Smooth muscle cell (in vitro differentiated cells): ENCODE data around the gene MLYCD. TPM values are rescaled to one million over a fixed set of nuclear protein-coding genes. Genes with fewer than 3 reads are reported as not detected.

ENCODE experiments used
- DNase-seq: peaks from one replicate; lab custom pipeline; 2025; ENCODE audit not compliant: unreplicated experiment; lab: John Stamatoyannopoulos, UW
- H2AFZ ChIP-seq: fragments of 200-600 bp; sonication (generic); 2 replicates; pipeline ENCODE4 v1.6.0; 2016; ENCODE audit warnings: antibody characterized with exemption, low read depth, mild to moderate bottlenecking
- H3F3A ChIP-seq: fragments of 200-600 bp; sonication (generic); 2 replicates; pipeline ENCODE4 v1.6.0; 2017; ENCODE audit warnings: antibody characterized with exemption, low read depth
- H3K27ac ChIP-seq: fragments of 200-600 bp; sonication (generic); 2 replicates; pipeline ENCODE4 v1.5.1; 2016; ENCODE audit warnings: low read depth, mild to moderate bottlenecking
- H3K27me3 ChIP-seq: fragments of 200-600 bp; sonication (generic); 2 replicates; pipeline ENCODE4 v1.6.1; 2016; ENCODE audit warnings: low read depth, mild to moderate bottlenecking
- H3K36me3 ChIP-seq: fragments of 200-600 bp; sonication (generic); 2 replicates; pipeline ENCODE4 v1.5.1; 2016; ENCODE audit warnings: low read depth
- H3K4me1 ChIP-seq: fragments of 200-600 bp; sonication (generic); 2 replicates; pipeline ENCODE4 v1.5.1; 2016; ENCODE audit warnings: low read depth
- H3K4me2 ChIP-seq: fragments of 200-600 bp; sonication (generic); 2 replicates; pipeline ENCODE4 v1.6.0; 2016; ENCODE audit warnings: mild to moderate bottlenecking
- H3K4me3 ChIP-seq: fragments of 200-600 bp; sonication (generic); 2 replicates; pipeline ENCODE4 v1.5.1; 2016; ENCODE audit warnings: mild to moderate bottlenecking
- H3K79me2 ChIP-seq: fragments of 200-600 bp; sonication (generic); 2 replicates; pipeline ENCODE4 v1.6.0; 2016; ENCODE audit warnings: low read depth, mild to moderate bottlenecking
- H3K9ac ChIP-seq: fragments of 200-600 bp; sonication (generic); 2 replicates; pipeline ENCODE4 v1.6.0; 2016; ENCODE audit warnings: low read depth
- H3K9me3 ChIP-seq: fragments of 200-600 bp; sonication (generic); replicated peaks from 2 replicates; pipeline ENCODE4 v1.5.1; 2016; ENCODE audit warnings: low read depth
- H4K20me1 ChIP-seq: fragments of 200-600 bp; sonication (generic); 2 replicates; pipeline ENCODE4 v1.6.0; 2016; ENCODE audit warnings: low read depth
- CTCF ChIP-seq: fragments of 200-600 bp; sonication (generic); IDR thresholded peaks from 2 replicates; pipeline ENCODE4 v1.5.1; 2017; ENCODE audit warnings: borderline replicate concordance, mild to moderate bottlenecking, antibody characterized with exemption; ENCODE audit not compliant: insufficient read depth, poor library complexity, severe bottlenecking
- WGBS: methylation state at CpG from one replicate; pipeline ENCODE4 v1.1.7; 2016; ENCODE audit warnings: low lambda C conversion rate; 5-methylcytosine and 5-hydroxymethylcytosine counted together
- polyA plus RNA-seq: library from polyadenylated mRNA; unstranded; fragments of >200 nt; fragmentation: Nextera tagmentation; extraction: Ambion mirVana; gene quantifications from 2 replicates; pipeline ENCODE4 v1.2.1, GENCODE V29; 2016
- total RNA-seq: library from RNA; depleted of rRNA; stranded (reverse); fragments of >200 nt; gene quantifications from 2 replicates; pipeline ENCODE4 v1.2.3, GENCODE V29; 2014

The MLYCD gene
- total and polyA plus RNA-seq, 2 experiments from 2014 or later = 1.2 to 1.6 TPM

- Histone ChIP-seq H3K4me2 (no peak overlapping the region), H3K4me3 (no peak overlapping the region), H4K20me1 (peaks cover 4% of the 10 kb centered on the region), H3K79me2 (no peaks in the 10 kb centered on the region), H3K9me3 (no peaks in the 10 kb centered on the region), H2AFZ (no peak overlapping the region), H3K27ac (no peak overlapping the region), H3K36me3 (no peaks in the 10 kb centered on the region), H3F3A (peaks cover 16% of the 10 kb centered on the region), H3K27me3 (no peaks in the 10 kb centered on the region), H3K4me1 (peaks cover 18% of the 10 kb centered on the region), H3K9ac (no peak overlapping the region)
- no peak for DNase-seq
- TF ChIP-seq CTCF = no peak
- WGBS = 91% methylated on average over 17 of the region's 22 CpGs
Observed at GRCh38 chr16:83930730-83931500, 32.0 kb downstream of the MLYCD start.

- no peak overlapping the region for H2AFZ ChIP-seq
- H3K9me3 ChIP-seq = no peaks in the 10 kb centered on the region
- TF ChIP-seq CTCF = no peak
- H3F3A ChIP-seq = peaks cover 16% of the 10 kb centered on the region
- no peak overlapping the region for H3K4me2 ChIP-seq
- peaks cover 18% of the 10 kb centered on the region for H3K4me1 ChIP-seq
- no peak overlapping the region for H3K27ac ChIP-seq
- H3K4me3 ChIP-seq = no peak overlapping the region
- WGBS = 98% methylated on average over 16 of the region's 17 CpGs
- no peaks in the 10 kb centered on the region for H3K79me2 ChIP-seq
- H3K36me3 ChIP-seq = no peaks in the 10 kb centered on the region
- H3K27me3 ChIP-seq = no peaks in the 10 kb centered on the region
- H3K9ac ChIP-seq = no peak overlapping the region
- peaks cover 4% of the 10 kb centered on the region for H4K20me1 ChIP-seq
- no peak for DNase-seq
Observed at GRCh38 chr16:83931556-83931955, 32.6 kb downstream of the MLYCD start.

- no peak for DNase-seq
- no peaks in the 10 kb centered on the region for H3K27me3 ChIP-seq
- peaks cover 12% of the 10 kb centered on the region for H3F3A ChIP-seq
- H2AFZ ChIP-seq = no peak overlapping the region
- H3K4me3 ChIP-seq = no peak overlapping the region
- no peak overlapping the region for H3K27ac ChIP-seq
- H3K9me3 ChIP-seq = no peaks in the 10 kb centered on the region
- no peak for TF ChIP-seq CTCF
- H3K9ac ChIP-seq = no peak overlapping the region
- no peak overlapping the region for H3K4me2 ChIP-seq
- H3K79me2 ChIP-seq = no peaks in the 10 kb centered on the region
- no peaks in the 10 kb centered on the region for H3K36me3 ChIP-seq
- H3K4me1 ChIP-seq = peaks cover 13% of the 10 kb centered on the region
- 94% methylated on average over 11 of the region's 11 CpGs for WGBS
- no peaks in the 10 kb centered on the region for H4K20me1 ChIP-seq
Observed at GRCh38 chr16:83932304-83932703, 33.4 kb downstream of the MLYCD start.
